Skin of body (tissue), 3 donors: ENCODE measurements around the gene DUSP1. TPM values are rescaled to one million over a fixed set of nuclear protein-coding genes. Genes with fewer than 3 reads are reported as not detected.
A peak's percentile ranks its signal among the peaks of the same experiment; 100 is the strongest.

Source experiments
- DNase-seq: peaks from one replicate; lab custom pipeline; 2025; lab: John Stamatoyannopoulos, UW
- small RNA-seq: library from RNA; depleted of rRNA; stranded (forward); fragments of <200 nt; gene quantifications from one replicate; pipeline ENCODE3, GENCODE V24; 2014; ENCODE audit warnings: low replicate concordance
- total RNA-seq: library from RNA; depleted of rRNA; stranded (reverse); fragments of >200 nt; gene quantifications from one replicate; pipeline ENCODE4 v1.2.3, GENCODE V29; 2014

DUSP1 gene
- total RNA-seq, 1 donor from 2014 or later = 147 TPM

DNA sequence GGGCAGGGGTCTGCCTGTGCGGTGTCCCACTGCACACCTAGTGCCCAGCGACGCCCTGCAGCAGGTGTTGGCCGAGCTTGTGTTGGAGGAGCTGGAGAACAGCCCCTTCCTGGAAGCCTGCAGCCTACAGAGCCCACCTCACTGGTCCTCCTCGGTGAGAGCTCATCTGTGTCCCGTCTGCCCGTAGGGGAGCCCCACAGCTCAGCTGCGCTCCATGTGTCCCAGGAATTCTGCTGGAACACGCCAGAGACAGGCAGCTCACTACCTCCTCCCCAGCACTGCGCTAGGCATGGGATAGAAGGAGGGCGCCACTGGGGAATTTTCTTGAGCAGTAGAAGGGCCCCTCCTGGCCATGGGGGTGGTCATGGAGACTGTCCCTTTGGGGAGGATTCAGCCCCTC lies 44.0 kb downstream of the DUSP1 start:
- peak; percentile 42 for DNase-seq

DNA sequence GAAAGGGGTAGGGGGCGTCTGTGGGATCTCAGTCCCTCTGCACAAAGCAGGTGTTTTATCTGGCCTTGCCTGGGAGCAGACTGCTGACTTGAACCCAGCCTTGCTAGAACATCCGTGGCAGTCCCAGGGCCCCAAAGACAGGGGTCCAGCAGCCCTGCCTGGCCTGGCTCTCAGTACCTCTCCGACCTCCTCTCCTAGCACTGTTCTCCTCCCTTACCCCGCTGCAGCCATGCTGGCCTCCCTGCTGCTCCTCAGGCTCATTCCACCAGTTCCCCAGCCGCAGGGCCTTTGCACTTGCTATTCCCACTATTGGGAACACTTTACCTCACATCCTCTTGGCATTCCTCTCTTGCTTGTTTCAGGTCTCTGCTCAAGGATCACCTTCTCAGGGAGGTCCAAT lies 45.2 kb downstream of the DUSP1 start:
- no peak for DNase-seq

DNA sequence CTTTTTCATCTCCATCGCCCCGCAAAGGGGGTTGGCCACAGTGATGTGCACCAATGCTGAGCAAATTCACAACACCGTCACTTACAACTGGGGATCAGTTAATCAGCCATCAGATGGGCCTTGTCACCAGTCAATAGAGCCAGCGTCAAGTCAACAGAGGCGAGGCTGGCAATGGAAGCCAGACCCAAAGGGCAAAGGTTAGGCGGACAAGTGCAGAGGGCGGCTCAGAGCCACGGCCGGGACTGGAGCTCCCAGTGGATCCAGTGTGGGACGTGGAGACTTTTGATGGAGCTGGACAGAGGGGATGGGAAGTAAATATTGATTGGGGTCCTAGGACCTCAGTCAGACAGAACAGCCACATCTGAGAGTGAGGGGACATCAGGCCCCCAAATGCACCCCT lies 45.7 kb downstream of the DUSP1 start:
- no peak for DNase-seq

DNA sequence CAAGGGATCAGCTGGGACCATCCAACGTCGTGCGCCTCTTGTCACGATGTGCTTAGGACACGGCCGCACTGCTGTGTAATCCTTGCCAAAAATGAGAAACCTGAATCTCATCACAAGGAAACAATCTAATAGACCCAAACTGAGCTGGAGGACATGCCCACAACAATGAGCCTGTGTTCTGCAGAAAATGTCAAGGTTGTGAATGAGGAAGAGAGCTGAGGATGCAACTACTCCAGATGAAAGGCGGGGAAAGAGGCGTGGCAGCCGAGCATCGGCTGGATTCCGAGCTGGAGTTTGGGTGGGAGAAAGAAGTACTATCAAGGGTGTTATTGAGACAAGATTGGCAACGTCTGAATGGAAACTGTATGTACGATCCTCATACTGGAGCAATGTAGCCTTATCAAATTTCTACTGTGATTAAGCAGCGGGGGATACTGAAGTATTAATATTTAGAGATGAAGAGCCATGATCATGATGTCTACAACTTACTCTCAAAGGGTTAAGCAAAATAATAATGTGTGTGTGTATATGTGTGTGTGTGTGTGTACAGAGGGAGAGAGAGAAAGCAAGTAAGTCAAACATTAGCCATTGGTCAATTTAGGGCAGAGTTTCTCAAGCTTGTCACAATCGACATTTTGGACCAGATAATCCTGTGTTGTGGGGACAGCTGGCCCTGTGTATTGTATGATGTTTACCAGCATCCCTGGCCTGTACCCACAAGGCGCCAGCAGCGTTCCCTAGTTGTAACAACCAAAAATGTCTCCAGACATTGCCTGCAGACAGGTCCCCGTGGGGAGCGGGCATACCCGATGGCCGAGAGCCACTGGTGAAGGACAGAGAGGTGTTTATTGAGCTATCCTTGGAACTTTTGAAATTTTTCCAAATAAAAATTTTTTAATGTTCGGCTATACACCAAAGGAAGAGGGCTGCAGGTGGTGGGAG lies 46.5 kb downstream of the DUSP1 start:
- DNase-seq = peak; percentile 71

DNA sequence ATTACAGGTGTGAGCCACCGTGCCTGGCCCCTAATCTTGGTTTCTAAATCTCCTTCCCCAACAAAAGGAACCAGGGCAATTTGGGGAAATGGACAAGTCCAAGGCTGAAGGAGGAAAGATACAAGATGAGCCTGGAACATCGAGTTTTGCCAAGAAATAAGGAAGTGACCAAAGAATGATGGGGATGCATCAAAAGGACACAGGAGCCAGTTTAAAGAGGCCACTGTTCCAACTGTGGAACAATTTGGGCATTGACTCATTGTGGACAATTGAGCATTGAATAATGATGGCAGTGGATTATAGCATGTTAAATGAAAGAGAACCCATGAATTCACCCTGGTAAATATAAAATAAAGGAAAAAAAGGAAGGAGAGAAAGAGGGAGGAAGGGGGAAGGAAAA lies 47.5 kb downstream of the DUSP1 start:
- DNase-seq = no peak

DNA sequence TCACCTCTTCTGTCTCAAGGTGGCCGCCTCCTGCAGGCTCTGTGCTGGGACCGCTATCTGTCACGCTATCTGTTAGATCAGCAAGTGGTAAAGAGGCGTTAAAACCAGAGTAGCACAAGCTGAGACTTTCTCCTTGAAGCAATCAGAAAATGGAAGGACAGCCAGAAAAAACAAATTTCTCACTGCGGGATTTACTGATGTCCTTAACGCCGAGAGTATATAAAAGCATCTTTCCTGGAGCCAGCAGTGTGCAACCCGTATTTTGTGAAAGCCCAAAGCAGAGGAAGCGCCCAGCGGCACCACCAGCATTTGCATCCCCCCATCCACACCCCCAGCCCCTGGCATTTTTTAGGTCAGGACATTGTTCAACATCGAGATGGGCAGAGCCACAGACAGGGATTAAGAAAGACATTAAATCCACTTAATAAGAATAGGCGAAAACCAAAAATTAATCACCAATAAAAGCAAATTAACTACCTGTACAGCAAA lies 48.6 kb downstream of the DUSP1 start:
- no peak for DNase-seq

DNA sequence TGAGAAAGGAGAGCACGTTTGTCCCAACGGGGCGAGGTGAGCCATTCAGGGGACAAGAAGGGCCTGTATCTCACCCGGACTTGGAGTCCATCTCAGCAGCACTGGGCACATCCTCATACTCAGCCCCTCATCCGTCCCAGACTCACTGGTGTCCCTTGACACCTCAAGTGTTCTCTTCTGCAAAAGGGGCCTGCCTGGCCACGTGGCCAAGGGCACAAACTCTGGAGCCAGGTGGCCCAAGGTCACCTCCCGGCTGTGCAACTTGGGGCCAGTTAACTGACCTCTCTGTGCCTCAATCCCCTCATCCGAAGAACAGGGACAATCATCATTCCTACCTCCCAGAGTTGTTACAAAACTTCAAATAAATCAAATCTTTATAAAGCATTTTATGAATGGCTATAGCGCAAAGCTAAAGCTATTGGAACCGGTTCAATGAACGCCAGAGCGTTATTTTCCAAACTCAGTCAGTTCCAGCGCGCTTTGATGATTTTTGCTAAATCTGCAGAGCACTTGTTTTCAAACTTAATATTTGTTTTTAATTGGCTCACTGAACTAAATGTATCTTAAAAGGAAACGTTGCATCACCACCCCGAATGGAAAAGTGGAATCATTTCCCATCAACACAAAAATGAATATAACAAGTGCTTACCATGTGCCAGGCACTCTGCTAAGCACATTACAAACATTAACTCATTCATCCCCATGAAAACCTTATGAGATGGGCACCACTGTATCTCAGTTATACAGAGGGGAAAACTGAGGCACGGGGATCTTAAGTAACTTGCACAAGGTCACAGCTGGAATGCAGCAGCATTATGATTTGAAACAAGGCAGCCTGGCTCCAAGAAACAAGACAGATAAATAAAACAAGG lies 49.3 kb downstream of the DUSP1 start:
- DNase-seq = peak; percentile 95

DNA sequence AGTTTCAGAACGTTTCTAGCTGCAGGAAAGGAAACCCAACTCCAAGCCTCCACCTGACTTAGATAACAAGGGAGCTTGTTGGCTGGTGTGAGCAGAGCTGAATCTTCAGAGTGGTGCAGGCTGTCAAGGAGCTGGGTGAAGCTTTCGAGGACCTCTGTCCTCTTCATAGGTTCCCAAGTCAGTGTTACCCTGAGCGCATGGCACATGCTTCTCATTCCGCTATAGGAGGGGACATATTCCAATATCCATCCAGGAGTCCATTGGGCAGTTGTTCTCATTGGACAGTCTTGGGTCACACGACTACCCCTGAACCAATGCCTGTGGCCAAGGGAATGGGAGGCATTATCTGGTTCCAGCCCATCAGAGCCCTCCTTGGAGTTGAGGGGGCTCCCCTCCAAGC lies 50.3 kb downstream of the DUSP1 start:
- no peak for DNase-seq

DNA sequence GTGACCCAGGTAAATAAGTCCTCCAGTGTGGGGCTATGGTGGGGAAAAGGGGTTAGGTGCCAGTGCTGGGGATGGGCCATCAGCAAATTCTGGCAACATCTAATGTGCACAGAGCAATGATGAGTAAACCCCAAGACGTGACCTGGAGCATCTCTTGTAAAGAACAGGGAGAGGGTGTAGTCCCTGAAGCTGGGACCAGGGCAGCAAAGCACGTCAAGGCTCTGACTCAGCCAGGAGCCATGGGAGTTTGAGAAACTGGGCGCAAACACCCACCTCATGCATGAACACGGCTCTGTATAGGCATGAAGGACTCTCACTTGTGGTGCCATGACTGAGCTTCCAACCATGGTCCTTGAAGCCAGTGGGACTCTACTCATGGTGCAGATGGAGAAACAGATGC lies 51.8 kb downstream of the DUSP1 start:
- DNase-seq = no peak

DNA sequence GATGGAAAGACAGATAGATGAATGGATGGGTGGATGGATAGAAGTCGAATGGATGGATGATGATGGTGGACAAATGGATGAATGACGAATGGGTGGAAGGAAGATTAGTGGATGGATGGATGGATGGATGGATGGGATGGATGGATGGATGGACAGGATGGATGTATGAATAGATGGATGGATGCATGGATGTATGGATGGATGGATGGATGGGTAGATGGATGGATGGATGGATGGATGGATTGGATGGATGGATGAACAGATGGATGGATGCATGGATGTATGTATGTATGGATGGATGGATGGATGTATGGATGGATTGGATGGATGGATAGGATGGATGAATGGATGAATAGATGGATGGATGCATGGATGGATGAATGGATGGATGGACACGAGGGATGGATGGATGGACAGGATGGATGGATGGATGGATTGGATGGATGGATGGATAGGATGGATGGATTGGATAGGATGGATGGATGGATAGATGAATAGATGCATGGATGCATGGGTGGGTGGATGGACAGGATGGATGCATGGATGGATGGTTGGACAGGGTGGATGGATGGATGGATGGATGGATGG lies 52.4 kb downstream of the DUSP1 start:
- no peak for DNase-seq

Small RNAs within 50 kb of the gene (small RNA-seq; reads per million reads assigned to genes)
- gene AC022217.4 (not detected), gene RF00019 (not detected)

Other genes starting within 250 kb of the DUSP1 start
- gene NEURL1B, start 129.9 kb downstream of the DUSP1 start, total RNA-seq = 15.9 TPM
- 44.3 TPM for gene ERGIC1, start 63.1 kb upstream of the DUSP1 start, total RNA-seq
- 18.2 TPM for gene RPL26L1, start 188.2 kb upstream of the DUSP1 start, total RNA-seq
- 103 TPM for gene ATP6V0E1, start 212.6 kb upstream of the DUSP1 start, total RNA-seq